Measurements from ENCODE around the gene POU5F1.

GRCh38 chr6:31204751-31205145 lies 34.3 kb upstream of the POU5F1 start:
- TF ChIP-seq CTCF (optimal IDR thresholded peaks at IDR 0.05 in 1 of 3, IDR thresholded peaks at IDR 0.05 in 1 of 3, conservative IDR thresholded peaks at IDR 0.05 in 1 of 3; ENCODE audit: extremely low read depth in 1 of 3, insufficient read depth in 2 of 3, low read length in 3 of 3) (no peak), EZH2 (IDR thresholded peaks at IDR 0.05; ENCODE audit: low read length) (no peak)
